NCI-H2196 treated with DMSO at 0.1 percent for 48 hours (cell line): ENCODE measurements around the gene RGS1.
"Not testable (repeated sequence)": the region's sequence is repeated elsewhere in the genome, so short reads cannot be mapped to it uniquely, and the experiment has no call there.

Source experiments
- DNase-seq: peaks from one replicate; lab custom pipeline; 2025; ENCODE audit not compliant: unreplicated experiment; lab: John Stamatoyannopoulos, UW

Gene RGS1, protein sequence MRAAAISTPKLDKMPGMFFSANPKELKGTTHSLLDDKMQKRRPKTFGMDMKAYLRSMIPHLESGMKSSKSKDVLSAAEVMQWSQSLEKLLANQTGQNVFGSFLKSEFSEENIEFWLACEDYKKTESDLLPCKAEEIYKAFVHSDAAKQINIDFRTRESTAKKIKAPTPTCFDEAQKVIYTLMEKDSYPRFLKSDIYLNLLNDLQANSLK

DNA sequence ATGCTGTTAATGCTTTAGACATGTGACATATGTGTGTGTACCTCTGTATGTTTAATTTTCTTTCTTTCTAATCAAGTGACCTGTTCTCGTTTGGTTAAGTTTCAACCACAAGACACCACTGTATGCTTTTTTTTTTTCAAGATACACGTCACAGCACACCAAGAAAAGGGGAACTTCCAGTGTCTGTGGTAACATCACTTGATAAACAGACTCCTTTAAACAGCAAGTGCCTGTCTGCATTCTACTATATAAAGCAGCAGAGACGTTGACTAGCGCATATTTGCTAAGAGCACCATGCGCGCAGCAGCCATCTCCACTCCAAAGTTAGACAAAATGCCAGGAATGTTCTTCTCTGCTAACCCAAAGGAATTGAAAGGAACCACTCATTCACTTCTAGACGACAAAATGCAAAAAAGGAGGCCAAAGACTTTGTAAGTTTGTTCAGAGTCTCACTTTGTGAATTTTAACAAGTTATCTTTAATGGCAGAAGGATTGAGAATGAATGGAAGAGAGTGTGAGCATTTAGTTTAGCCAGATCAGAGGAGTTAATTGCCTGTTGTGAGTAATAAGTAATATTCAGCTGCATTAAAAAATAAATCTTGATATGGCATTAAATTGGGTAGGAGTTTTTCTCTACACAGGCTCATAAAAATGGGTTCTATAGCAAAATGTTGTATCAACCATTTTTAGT is at the start of gene RGS1:
RGS1 (plus strand) TSS at position 275 of the 691 bp plus-strand sequence; CDS start at position 295, 20 bp downstream.
- DNase-seq = no peak

DNA sequence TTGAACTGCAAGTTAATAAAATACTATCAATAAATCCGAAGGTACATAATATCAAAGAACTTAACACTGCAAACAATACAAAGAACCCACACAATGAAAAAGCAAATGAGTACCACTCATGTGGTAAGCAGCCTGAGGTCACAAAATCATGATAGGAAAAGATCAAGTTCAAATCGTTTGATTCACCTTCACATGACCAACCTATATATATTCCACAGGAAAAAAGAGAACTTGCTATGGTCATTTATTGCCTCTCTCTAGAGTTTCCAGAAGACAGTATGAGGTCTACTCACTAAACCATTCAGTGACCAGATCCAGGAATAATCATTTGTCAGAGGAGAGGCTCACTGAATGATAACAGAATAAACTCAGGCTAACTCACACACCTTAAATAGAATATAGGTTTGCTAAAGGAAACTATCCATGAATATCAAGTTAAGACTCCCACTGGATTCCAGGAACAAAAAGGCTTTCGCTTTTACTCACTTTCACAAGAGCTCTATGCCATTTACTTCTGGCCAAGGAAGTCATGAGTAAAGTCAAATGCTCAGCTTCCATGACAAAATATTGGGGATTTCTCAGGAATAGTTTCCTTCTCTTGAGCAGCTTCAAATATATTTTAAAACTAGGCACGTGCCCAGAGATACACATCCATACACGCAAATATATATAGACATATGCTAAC is 48.3 kb upstream of the RGS1 start:
- no peak for DNase-seq

DNA sequence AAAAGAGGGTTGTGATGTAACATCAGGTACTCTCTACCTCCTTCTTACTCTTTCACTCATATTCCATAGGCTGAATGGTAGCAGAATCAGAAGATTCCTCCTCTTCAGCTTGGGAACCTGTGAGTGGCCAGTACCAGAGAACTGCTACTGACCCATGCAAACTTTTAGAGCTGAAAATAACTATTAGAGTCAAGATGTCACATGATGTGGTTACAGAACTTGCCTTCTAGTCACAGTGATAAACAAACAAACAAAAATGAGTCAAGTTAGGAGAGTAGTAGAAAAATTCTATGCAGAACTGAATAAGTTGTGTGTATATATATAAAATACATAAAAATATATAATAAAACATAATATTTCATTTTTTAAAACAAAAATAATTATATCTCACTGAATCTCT is 47.6 kb upstream of the RGS1 start:
- DNase-seq = no peak

DNA sequence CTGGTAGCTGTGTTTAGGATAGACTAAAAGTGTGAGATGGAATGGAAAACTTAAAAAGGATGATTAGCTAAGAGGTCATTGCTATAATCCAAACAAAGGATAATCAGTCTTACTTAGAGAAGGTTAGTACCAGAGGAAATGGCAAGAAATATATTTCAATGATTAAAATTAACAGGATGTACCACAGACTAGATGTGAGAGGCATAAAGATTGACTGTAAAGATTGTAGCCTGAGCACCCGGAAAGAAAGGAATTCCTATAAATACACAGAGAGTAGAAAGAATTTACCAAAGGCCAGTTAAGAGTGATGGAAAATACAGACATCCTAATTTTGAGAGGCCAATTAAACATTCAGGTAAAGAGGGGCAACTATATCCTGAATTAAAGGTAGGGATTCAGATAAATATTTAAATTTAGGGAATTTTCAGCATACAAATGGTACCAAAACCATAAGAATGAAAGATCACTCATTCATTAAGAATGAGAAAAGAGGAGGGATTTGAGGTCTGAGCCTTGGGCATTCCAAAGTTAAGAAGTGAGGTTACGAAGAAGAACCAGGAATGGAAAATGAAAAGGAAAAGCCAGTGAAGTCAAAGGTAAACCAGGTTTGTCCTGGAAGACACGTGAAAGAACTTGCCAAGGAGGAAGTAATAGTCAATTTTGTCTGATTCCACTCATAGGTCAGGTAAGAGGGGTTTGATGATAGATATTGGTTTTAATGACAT is 46.4 kb upstream of the RGS1 start:
- no peak for DNase-seq

DNA sequence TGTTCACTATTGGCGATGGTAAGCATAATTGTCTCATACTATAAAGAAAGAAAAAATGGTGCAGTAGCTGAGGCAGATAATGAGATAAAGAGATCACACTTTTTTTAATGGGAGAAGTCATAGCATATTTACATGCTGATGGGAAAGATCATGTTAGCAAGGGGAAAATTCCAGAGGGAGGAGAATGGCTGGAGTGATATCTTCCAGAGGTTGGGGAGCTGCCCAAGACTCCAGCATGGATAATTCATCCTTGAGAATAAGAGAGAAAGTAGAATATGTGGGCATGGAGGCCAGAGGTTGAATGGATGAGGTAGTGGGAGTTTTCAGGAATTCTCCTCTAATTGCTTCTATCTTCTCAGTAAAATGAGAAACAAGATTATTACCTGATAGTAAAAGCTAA is 45.8 kb upstream of the RGS1 start:
- no peak for DNase-seq

DNA sequence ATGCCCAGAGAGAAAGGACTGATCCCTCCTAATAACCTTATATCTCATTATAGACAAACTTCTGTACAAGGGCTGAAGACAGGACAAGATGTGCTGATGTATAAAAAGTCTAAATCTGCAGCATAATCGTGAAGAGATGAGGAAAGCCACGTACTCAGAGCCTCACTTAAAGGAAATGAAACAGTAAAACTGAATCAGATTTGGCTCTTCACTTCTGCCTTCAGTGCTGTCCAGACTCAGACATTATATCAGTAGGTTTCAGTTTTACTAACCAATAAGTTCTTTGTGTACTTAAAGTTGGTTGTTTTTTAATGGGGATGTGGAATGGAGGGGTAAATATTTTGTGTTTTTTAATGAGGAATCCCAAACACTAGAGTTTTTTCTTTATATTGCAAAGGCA is 45.3 kb upstream of the RGS1 start:
- no peak for DNase-seq

DNA sequence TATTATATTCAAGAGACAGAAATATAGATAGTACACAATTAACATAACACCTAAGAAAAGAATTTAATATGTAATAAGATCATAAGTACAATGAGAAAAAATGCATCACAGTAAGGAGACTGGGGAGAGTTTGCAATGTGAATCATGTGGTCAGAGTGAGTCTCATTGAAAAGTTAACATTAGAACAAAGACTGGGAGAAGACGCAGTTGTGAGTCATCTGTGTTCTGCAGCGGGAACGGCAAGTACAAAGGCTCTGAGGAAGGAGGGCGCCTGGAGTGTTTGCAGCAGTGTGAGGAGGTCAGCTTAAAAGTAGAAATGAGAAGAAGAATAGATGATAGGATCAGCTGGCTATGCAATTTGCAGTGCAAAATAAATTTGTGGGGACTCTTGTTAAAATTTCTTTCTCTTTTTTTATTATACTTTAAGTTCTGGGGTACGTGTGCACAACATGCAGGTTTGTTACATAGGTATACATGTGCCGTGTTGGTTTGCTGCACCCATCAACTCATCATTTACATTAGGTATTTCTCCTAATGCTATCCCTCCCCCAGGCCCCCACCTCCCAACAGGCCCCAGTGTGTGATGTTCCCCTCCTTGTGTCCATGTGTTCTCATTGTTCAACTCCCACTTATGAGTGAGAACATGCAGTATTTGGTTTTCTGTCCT is 44.4 kb upstream of the RGS1 start:
- DNase-seq = not testable (repeated sequence)

DNA sequence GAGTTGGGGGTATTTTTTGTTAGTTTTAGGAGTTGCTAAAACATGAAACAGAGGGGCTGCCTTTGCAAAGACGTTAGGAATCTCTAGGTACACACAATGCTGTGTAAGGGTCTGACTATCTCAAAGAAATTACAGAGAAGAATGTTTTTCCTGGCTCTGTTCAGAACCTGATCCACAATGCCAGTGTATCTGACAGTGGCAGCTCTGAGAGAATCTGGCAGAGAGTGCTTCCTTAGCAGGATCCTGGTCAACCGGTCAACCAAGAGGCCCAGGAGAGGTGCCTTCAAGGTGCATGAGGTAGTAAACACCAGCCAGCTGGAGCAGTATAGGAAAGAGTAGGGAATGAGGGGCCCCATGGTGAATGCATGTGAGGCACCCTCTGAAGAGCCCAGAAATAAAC is 40.9 kb upstream of the RGS1 start:
- no peak for DNase-seq

DNA sequence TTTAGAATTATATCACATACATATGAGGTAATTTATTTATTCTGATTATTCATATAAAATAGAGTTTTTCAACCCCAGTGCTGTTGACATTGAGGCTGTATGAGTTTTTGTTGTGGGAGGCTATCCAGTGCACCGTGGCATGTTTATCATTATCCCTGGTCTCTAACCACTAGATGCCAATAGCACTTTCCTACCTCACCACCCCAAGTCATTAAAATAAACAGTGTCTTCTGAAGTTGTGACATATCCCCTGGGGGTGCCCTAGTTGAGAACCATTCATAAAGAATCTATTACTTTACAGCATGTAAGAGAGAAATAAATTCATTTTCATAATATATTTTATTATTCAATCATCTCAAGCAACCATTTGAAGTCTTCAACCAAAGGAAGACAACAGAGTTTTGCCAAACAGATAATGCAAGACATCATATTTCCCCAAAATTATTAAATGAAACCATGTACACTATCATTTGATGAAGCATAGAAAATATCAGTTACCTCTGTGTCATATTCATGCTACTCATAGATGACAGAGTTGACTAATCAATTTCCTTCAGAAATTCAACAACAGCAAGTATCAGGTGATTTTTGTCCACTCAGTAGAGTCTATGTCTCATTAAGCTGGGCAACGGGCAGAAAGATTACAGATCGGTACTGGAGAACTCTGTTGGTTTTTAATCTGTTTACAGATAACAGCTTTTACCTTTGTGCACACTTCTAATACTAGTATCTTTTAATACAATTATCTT is 39.5 kb upstream of the RGS1 start:
- DNase-seq = no peak

DNA sequence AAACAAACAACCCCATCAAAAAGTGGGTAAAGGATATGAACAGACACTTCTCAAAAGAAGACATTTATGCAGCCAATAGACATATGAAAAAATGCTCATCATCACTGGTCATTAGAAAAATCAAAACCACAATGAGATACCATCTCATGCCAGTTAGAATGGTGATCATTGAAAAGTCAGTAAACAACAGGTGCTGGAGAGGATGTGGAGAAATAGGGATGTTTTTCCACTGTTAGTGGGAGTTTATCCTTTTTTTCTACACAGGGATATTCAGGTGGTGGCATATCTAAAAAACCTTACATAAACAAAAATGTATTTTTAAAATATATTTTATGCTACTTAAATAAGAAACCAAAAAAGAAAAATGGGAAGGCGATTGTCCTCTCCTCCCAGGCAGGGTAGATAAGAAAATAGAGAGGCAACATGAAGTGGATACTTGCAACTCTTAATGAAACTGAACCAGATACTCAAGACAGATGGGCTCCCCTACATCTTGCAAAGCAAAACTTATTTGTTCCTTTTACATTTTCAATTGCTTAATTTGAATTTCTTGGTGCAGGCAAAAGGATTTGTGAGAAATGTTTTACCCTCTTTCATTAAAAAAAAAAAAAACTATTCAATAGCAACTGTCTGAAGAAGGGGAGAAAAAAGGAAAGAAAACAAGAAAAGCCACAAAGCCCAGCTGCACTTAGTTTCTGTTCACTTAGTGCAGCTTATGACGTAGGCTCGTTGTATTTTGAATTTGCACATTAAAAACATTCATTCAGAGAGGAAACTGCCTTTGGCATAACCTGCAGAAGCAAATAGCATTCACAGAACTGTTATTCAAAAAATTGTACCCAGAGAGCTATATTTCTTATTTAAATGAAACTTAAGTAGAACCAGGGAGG is 36.9 kb upstream of the RGS1 start:
- DNase-seq = no peak

DNA sequence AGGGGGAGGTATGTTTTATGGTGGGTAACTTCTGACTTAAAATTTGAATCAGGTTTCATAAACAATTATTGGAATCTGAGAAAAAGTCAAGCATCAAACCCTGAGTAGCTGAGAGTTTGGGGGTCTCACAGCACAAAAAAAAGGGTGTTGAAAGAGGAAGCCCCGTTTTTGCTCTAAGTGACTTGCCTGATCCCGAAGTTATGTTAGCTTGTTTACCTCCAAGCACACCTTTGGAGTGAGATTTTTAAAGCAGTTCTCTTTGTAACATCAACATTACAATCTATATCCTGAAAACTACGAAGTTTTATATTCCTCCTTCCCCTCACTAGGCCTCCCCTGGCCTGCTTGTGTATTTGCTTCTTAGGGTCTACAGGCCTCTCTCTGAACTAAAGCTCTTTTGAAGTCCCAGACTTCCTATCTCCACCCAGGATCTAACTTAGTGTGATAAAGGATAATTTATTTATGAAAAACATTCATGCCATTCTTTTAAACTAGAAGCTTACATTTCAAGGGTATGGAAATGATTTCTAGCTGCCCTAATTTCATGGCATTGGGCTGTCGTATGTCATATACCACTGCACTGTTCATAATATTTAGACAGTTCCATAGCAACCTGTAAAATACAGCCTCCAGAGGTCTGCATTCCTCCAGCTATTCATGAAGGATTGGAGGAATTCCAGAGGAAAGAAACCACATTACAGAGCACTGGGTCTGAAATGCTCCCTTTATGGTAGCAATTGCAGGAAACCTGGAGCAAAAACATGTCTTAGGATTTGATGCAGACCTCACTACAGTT is 36.1 kb upstream of the RGS1 start:
- no peak for DNase-seq

DNA sequence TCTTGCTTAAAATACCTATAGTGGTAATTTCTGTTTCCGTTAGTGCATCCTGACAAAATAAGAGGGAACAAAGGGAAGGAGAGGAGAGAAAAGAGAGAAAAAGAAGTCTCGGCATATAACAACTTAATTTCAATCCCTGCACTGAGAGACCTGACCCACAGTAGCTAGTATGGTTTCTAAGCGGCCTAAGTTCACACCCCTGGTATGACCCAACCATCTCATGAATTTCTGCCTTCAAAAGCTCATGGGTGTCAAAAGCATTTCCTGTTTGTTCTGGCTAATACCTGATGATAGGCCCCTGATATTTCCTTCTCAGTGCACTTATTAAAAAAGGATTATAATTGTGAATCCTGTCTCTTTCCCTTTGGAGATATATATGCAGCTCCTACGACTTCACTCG is 32.1 kb upstream of the RGS1 start:
- no peak for DNase-seq

DNA sequence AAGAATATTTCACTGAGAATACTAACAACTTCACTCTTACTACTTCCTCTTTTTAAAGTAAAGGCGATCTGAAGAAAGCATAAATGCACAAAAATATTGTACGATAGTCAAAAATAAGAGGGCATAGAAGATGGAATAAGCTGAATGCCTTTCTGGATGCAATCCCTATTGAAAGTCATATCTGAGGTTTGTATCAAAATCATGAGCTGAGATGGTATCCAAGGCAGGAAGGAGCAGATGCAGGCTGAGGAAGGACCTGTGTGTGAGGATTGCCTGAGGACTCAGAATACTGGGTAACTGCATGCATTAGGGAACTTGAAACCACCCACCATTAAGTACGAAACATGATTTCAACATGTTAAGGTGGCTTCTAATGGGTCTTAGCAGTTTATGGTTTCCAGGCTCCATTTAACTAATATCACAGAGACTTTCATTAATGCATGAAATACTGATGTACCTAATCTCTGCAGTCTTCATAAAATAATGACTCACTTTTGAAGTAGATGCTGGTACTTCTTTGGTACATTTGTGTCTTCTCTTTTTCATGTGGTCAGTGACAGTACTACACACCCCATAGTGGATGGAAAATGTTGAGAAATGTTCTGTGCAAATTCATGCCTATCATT is 29.6 kb upstream of the RGS1 start:
- DNase-seq = no peak

DNA sequence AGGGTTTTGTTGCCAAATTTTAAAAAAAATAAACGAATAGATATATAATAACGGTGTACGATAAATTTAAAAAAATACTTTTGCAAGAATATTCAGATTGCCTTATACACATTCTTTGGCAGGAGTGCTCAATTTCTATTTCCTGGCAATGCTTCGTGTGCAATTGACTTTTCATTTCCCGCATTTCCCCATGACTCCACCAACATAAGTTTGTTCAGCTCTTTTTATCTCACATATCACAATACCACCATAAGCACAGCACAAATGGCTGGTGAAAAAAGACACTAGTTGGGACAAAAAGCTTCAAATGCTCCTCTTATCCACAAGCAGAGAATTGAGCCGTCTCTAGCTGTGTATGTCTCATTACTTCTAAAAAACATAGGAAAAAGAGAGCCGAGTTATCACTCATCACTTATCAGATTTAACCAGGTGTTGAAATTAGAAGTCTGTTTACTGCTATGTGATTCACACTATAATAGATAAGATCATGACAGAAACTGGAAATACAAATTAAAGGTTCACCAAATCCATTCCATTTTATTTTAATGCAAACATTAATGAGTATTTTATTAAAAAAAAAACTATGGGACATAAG is 28.9 kb upstream of the RGS1 start:
- no peak for DNase-seq

DNA sequence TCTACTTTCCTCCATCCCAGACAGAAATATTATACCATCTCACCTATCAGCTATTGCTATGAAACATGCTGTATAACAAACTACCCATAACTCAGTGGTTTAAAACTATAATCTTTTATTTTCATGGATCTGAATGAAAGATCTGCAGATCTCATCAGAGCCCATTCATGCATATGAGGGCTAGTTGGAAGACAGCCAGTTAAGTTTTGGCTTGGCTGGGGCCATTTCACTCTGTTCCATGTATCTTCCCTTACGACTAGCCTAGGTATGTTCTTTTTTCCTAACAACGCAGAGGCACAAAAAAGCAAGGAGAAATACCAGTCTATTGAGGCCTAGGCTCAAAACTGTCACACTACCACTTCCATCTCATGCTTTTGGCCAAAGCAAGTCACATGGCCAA is 28.1 kb upstream of the RGS1 start:
- no peak for DNase-seq

DNA sequence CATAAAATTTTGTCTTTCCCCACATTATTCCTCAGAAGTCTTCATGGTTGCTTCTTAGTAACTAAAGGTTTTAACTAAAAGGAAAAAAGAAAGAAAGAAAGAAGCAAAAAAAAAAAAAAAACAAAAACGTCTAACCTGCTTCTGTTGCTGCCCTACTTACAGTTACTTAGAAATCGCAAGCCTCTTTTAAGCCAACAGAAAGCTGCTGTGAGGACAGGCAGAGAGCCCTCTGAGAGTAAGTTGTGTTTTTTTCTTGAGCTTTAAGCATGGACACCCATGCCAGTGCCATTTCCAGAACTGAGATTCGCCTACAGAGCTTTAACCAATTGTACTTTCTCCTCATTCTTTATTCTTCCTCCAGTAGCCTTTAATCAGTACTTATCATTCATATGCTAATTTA is 25.6 kb upstream of the RGS1 start:
- no peak for DNase-seq

DNA sequence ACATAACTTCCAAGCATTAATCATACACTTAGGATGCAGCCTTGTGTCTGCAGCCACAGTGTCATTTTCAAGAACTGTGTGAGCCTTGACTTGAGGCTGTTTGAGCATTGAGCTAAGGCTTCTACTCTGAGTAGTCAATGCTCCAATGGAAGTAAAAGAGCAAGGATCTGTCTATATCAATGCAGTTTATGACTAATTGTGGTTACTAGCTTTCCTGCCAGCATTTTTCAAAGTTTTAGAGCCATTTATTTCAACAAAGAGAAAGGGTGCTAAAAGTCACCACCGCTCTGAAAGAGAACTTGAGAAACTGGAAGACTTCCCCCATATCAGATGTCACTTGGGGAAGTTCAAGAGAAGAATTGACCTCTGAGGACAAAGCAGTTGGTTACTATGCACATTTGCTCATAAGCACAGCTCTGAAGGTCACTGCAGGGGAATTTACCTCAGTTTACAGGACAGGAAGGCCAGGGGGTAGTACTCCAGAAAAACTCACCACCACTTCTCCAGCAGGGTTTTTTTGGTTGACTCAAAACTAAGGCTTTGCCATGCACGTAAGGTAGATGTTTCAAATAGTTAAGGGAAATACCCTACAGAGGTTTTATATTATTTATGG is 24.5 kb upstream of the RGS1 start:
- DNase-seq = no peak
